HG03139 (cell line): Measurements from ENCODE around the gene VWA2.
"Not testable (repeated sequence)": the region's sequence is repeated elsewhere in the genome, so short reads cannot be mapped to it uniquely, and the experiment has no call there.

Source experiments
- ATAC-seq: cut with Tn5 transposase; IDR thresholded peaks from one replicate; pipeline ENCODE4 v1.9.1; 2021; ENCODE audit not compliant: unreplicated experiment

The VWA2 gene

DNA sequence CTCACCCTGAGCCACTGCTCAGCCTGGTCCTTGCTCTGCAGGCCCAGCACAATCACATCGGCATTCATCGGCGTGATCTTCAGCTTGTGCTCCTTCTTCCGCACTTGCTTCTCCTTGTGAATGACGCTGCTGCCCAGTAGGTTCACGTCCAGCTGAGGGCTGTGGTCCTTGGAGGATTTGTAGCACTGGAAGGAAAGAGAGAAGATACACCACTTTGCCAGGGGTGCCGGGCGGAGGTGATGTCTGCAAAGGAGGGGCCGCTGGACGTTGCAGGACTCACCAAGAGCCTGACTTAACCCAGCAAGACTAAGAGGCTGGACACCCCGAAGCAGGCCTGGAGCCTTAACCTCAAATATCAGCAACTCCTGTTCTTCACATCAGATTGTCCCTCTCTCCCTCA is 74.8 kb downstream of the VWA2 start:
- no peak for ATAC-seq

DNA sequence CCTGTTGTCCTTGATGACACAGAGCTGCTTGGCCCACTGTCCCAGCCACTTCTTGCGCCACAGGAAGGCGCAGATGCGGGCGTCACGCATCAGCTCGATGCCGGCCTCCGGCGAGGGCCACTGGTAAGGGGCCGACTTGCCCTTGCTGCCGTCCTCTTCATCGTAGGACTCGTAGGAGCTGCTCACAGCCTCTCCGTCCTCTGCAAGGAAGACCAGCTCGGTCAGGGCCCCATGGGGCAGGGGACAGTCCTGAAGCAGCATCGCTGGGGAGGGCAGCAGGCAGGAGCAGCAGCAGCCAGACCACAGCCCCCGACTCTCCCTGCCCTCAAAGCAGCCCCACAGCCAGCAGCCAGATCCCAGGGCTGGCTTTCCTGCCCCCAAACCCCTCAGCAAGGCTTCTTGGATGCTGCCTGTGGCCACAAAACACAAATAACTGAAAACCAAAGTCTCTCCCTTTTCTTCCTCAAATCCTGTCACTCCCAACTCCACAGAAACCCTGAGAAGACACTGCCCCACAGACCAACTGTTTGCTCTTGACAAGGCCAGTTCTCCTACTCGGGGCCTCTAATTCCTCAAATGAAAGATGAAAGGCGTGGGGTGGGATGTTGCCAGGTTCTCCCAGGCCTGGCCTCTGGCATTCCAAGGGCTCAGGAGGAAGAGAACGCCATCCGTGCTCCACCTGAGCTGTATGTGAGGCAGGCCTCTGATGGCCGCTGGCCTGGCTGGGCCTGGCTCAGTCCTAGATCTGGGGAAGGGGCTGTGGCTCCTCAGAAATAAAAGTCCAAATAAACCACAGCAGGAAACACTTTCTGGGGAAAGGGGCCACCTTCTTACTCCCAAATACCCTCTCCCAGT is 76.7 kb downstream of the VWA2 start:
- no peak for ATAC-seq

DNA sequence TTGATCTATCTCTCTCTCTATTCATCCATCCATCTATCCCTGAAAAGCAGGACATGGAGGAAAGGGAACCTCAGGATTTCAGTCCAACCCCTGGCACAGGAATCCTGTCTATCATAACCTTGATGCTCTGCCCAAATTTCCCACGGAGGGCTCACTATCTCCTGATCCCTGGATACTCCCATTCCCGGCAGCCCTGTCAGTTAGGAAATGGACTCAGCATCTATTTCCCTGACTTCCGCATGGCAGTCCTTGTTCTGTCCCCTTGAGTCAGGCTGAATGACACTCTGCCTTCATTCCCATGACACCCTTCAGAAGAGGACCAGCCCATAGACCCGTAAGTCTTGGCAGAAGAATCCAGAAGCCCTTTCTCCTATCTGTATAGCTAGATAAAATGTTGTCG is 77.7 kb downstream of the VWA2 start:
- no peak for ATAC-seq

DNA sequence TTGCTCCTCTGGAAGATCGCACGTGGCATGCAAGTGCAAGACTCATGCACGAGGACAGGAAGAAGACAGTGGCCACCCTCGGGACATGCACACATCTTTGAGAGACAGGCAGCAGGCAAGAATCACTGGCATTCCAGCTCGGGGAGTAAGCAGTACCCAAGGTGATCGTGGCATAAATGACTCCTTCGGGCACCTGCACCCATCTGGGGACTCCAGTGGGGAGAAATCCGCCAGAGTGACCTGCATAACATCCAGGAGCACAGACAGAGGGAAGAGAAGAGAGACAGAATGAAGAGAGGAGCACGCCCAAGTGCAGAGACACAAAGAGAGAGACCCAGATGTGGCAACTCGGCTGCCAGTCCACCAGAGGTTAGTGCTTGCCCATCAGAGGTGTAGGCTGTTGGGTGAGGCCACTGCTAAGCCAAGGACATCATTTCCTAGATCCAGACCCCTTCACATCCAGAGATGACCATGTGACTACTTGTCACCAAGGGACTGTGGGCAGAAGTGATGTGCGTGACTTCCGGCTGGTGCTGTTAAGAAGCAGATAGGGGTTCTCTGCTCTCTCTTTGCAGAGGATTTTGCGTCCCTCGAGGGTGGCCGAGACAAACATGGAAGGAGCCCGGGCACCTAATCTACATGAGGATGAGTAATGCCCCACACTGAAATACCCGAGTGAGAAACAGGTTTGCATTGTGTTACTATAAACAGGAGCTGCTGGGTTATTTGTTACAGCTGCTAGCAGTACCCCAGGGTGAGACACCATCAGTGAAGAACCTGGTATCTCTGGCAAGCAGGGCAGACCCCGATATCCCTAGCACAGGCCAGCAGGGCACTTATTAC is 80.6 kb downstream of the VWA2 start:
- ATAC-seq, result no peak

DNA sequence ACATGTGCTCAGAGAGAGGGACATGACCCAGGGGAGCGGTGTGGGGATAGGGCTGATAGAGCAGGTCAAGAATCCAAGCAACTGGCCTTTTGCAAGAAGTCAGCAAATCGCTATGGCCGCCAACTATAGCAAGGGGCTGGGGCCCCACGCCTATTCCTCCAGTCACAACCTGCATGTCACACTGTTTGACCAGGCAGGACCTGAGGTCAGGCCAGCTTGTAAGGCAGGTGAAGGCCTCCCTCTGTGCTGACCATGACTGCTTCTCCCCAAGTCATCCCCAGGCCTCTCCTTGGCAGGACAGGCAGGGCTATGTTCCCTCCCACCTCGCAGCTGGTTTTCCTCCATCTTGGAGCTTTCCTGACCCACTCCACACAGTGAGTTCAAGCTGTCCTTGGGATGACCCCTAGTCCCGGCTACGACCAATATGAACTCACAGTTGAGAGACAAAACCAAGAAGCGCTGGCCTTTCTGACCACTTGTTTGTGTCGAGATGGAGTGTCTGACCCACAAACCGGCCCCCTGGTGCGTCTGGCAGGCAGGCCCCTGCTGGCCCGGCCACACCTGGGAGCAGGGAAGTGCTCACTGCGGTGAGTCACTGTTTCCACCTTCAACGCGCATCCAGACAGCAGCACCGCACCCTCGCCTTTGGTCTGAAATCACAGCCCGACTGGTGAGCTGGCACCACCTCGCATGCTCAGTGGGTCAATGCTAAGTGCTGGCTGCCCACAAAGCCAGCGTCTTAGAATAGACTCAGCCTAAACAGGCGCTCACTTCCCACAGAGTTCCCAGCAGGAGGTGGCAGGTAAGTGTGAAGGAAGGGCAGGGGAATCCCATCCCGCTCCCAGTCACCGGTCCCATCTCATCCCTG is 81.4 kb downstream of the VWA2 start:
- no peak for ATAC-seq

DNA sequence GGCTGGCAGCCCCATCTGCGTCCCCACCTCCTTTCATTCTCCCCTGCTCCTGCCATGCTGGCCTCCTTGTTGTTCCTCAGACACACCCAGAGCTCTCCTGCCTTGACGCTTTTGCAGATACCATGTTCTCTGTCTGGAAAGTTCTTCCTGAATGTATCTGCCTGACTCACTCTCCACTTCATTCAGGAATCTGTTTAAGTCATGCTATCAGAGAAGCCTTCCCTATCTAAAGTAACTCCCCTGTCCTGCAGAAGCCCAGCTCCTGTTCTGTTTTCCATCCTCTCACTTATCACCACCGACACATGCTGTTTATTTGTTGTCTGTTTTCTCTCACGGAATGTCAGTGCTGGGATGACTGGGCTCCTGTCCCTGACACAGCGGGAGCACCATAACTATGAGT is 83.3 kb downstream of the VWA2 start:
- ATAC-seq, result no peak

DNA sequence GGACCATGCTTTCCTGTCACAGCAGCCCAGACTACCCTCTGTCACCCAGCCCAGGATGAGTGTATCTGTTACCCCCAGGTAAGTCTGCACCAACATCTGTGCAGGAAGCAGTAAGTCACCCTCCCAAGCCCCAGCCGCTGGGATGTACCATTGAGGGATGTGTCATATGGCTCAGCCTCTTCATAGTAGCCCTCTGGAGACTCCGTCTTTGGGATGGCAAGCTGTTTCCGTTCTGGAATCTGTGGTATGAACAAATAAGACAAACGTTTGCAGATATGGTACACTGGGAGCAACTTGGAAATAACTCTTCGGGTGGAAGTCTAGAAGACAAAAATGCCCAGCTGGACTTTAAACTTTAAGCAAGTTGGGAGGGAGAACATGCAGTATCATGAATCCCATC is 84.0 kb downstream of the VWA2 start:
- no peak for ATAC-seq

DNA sequence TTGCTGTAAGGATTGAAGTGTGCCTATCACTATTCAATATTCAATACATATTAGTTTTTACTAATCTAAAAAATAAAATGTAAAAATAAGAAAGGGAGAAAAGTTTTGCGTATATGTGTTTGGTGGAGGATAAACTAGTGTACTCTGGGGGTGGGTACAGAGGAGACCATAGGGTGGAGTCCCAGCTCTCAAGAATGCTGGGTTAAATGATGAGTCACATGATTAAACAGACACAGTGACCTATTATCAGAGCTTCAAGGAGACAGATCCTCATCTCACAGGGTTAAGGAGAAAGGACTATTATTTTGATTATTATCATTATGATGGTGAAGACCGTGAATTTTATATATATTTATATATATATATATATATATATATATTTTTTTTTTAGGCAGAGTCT is 87.7 kb downstream of the VWA2 start:
- no peak for ATAC-seq

DNA sequence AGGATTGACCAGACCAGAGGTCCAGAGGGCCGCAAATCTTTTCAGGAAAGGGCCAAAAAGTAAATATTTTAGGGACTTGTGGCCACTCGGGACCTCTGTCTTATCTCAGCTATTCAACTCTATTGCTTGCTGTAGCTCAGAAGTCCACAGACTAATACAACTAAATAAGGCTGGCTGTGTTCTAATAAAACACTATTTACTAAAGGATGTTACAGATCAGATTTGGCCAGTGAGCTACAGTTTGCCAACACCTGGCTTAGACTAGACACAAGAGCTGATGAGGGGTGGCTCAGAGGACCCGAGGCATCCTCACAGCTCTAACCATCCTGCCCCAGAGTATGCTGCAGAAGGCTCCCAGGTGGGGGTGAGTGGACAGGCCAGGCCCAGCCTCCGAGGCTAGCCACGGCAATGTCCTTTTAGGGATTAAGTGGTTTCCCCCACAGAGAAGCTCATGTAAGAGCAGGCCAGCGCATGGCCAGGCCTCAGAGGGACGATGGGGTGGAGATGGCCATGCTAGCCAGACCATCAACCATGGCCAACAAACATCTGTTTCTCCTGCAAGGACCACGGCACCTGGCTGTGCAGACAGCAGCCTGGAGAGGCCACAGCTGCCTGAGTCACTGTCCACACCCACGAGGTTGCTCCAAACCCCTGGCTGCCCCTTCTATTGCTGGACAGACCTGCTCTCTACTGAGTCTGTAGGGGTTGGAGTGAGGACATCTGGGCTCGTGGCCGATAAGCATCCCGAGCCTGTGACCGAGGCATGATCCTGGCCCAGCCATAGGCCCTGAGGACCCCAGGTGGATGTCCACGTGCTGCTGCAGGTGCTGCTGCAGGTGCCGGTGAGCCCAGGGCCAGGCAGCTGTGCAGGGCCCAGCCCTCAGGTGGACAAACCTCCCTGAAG is 88.7 kb downstream of the VWA2 start:
- no peak for ATAC-seq

DNA sequence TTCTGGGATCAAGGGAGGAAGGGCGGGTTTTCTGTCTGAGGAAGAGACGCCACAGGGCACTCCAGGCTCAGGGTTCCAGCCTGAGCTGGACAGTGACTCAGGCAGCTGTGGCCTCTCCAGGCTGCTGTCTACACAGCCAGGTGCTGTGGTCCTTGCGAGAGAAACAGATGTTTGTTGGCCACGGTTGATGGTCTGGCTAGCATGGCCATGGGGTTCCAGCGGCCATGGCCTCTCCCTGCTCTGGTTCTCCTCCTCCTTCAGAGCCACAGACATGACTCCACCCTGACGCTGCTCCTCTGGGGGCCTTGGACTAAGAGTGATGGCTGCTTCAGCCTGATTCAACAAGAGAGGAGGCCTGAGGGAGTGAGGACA is 89.4 kb downstream of the VWA2 start:
- ATAC-seq, result no peak

DNA sequence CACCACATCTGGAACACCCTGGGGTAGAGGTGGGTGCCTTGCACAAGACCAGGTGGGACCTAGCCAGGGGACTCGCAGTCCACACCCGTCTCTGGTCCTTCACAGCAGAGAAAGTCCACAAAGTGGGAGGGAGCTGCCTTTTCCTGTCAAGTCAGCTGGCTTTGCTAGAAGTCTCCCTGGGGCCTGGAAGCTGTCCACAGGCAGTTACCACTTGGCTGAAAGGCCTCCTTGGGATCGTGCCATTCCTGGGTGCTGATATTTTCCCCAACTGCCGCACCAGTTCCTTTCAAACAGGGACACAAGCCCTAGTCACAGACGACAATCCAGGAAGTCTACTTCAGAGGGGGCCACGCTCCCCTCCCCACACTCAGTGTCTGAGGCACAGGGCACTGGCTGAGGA is 89.8 kb downstream of the VWA2 start:
- ATAC-seq, result no peak

DNA sequence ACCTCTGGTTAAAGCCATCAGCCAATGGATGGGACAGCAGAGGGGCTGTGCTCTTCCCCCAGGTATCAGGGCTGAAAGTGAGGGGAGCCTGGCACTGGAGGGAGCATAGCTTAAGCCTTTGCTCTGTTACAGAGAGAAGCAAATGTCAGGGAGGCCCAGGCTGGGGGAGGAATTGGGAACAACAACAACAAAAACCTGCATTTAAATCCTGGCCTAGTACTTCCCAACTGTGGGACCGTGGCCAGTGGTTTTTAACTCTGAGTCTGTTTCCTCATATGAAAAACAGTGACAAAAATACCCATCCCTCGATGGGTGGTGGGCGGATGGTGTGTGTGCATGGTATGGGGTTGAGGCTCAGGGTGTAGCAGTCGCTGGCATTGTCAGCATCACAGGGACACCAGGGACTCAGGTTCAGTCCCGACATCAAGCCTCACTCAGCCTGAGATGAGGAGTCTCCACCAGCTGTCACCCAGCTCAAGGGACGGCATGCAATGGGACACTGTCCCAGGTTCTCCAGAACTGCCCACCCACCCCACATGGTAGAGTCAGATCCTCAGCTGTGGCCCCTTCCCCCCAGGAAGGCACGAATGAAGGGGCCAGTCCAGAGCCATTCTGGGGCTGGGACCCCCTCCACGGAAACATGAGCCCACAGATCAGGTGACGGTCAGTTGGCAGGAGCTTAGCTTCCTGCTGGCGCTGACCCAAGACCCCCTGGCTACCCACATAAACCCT is 90.7 kb downstream of the VWA2 start:
- ATAC-seq, result no peak

DNA sequence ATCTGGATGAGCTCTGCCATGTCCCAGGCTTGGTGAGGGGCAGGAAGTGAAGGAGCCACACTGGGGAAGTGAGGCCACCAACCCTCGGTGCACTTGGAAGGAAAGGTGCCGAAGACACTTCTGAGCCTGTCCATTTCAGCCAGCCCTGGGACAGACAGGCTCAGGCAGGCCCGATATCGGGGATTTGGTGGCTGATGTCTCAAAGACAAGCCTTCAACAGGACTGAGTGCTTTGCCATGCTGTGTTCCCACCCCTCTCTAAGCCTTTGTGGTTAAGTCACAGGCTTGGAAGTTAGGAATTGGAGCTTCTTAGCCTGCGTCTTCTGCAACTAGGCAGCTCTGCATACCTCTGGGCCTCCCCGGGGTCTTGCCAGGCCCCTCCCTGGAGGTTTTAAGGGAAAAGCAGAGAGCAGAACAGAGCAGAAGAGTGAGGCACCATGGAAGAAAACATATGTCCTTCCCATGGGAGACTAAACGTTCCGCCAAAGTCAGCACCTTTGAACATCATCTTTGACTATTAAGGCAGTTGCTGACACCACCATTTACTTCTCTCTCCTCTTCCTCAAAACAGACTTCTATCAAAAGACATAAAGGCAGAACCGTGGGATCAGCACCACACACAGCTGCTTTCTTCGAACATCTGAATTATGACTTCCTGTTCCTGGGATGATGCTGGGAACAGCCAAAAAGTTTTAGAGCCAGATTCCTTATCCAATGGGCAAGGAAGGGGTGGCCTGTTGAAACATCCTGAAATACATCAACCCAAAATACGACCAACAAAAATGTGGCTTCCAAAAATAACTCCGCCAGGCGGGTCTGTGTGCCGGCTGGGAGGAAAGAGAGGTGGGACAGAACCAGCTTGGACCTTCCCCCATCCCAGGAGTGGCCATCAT is 93.5 kb downstream of the VWA2 start:
- no peak for ATAC-seq

DNA sequence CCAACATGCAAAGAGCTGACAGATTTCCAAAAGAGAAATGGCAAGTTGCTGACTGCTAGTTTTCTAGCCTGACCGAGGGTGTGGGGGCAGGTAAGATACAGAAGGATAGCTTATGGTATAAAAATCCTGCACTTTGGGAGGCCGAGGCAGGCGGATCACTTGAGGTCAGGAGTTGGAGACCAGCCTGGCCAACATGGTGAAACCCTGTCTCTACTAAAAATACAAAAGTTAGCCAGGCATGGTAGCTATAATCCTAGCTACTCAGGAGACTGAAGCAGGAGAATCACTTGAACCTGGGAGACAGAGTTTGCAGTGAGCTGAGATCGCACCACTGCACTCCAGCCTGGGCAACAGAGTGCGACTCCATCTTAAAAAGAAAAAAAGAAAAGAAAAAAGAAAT is 94.4 kb downstream of the VWA2 start:
- ATAC-seq, result not testable (repeated sequence)

DNA sequence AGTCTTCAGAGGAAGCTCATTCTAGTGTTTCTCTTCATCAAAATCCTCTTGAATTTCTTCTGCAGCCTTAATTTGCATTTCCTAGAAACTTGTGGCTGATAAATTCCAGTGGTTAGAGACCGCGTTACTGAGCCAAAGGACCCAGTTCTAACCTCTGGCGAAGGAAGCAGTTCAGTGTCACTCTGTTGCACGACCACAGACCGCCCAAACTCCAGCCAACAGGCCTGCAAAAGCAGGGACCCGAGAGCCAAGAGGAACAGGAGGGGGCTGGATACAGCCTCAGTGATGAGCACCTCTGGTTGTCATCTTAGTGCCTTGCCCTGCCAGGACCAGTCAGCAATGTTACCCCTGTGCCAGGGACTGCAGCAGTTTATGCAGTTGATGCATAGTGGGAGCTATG is 95.2 kb downstream of the VWA2 start:
- ATAC-seq, result no peak

DNA sequence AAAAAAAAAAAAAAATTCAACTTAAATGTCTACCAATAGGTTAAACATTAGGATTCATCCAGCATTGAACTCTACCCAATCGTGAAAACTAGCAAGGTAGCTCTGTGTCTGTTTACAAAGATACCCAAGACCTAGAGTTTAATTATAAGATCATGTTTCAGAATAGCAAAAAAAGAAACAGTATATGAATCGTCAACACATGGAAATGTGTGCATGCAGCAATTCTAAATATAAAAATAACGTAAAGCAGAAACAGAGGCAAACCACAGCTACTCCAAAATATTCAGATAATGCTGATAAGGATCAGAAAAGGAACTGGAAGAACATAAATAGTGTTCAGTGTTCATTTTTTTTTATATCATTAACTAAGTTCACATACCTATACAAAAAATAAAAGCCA is 96.6 kb downstream of the VWA2 start:
- ATAC-seq, result no peak

DNA sequence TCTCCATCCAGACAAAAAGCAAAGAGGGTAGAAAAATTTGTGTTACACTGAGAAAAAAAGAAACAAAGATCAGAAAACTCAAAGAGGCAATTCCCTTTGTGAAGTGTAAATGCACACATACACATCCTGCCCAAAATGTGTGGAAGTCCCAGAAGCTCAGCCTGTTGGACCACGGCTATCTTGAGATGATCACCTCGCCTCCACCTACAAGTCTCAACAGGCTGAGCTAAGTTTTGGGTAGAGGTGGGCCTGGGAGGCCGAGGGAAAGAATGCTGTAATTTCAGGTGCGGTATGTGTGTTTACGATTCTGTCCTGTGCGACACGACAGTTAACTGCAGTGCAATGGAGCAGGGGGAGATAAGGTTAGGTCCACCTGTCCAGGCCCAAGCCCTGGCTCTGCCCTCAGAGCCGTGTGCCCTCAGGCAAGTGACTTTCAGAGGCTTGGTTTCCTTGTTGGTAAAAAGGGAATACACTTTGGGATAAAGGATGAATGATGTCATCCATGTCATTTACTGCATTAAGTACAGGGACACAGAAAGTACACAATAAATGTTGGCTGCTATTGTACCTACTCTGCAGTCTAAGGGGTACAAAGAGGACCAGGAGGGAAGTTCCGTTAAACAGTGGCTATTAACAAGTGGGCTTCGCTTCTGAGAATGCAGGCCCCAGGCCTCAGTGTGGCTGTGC is 97.9 kb downstream of the VWA2 start:
- no peak for ATAC-seq
